ENCODE measurements around the gene CCDC88B. TPM values are rescaled to one million over a fixed set of nuclear protein-coding genes. Genes with fewer than 3 reads are reported as not detected.

Gene CCDC88B
- total RNA-seq, 1 experiment from 2014 or later: 17.1 TPM

- ChIA-PET CTCF (interaction anchor here (0.6 kb wide), 1 partner anchor 1225 kb away, joined by 3 read pairs; no protein-coding TSS in a partner anchor), POLR2A (no interaction called here)
- Histone ChIP-seq H3K27me3 (ENCODE audit: control insufficient read depth, insufficient read depth, low read length) (no peaks in the 10 kb centered on the region), H3K27ac (ENCODE audit: low read length) (no peak overlapping the region), H3K4me3 (ENCODE audit: low read depth in 2 of 2, low read length in 2 of 2) (no peak overlapping the region), H3K9me3 (ENCODE audit: control insufficient read depth, insufficient read depth, low read depth, low read length) (no peaks in the 10 kb centered on the region), H3K36me3 (ENCODE audit: control insufficient read depth, insufficient read depth, low read length) (no peaks in the 10 kb centered on the region), H3K4me1 (ENCODE audit: control insufficient read depth, insufficient read depth, low read length) (peaks cover 6% of the 10 kb centered on the region; the same call in 1 of the 2 replicates)
- DNase-seq (ENCODE audit: low read depth, low spot score) (no peak), ATAC-seq (0 out of 2 replicates have a peak, but pooled peaks have one; percentile 48)
- in situ Hi-C loops (cut with HindIII; ENCODE audit: low pct_unique_long_range_greater_than_20kb, low sequenced_read_pairs) (no loop called here), intact Hi-C loops (cut with micrococcal nuclease; ENCODE audit: unreplicated experiment) (no loop called here)
- TF ChIP-seq SIN3A (IDR thresholded peaks at IDR 0.05; ENCODE audit: borderline replicate concordance, insufficient read depth, low read depth, low read length) (no peak), POLR2AphosphoS5 (IDR thresholded peaks at IDR 0.05; ENCODE audit: low read depth, low read length) (no peak), TCF7L2 (IDR thresholded peaks at IDR 0.05; ENCODE audit: low read depth, low read length) (no peak)
- BruUV-seq (replicated peaks): no TSS peak
Observed at GRCh38 chr11:64384981-64385944, 45.3 kb downstream of the CCDC88B start.

GRCh38 chr11:64385945-64386704 lies 46.1 kb downstream of the CCDC88B start:
- Histone ChIP-seq H3K9me3 (ENCODE audit: control insufficient read depth, insufficient read depth, low read depth, low read length) (no peaks in the 10 kb centered on the region), H3K4me1 (ENCODE audit: control insufficient read depth, insufficient read depth, low read length) (peaks cover 6% of the 10 kb centered on the region; the same call in 1 of the 2 replicates), H3K27ac (ENCODE audit: low read length) (no peak overlapping the region), H3K4me3 (ENCODE audit: low read depth in 2 of 2, low read length in 2 of 2) (no peak overlapping the region), H3K27me3 (ENCODE audit: control insufficient read depth, insufficient read depth, low read length) (no peaks in the 10 kb centered on the region), H3K36me3 (ENCODE audit: control insufficient read depth, insufficient read depth, low read length) (no peaks in the 10 kb centered on the region)
- ATAC-seq (no peak), DNase-seq (ENCODE audit: low read depth, low spot score) (peak; percentile 25)
- in situ Hi-C loops (cut with HindIII; ENCODE audit: low pct_unique_long_range_greater_than_20kb, low sequenced_read_pairs) (no loop called here), intact Hi-C loops (cut with micrococcal nuclease; ENCODE audit: unreplicated experiment) (no loop called here)
- ChIA-PET POLR2A (no interaction called here), CTCF (no interaction called here)
- BruUV-seq (replicated peaks): no TSS peak
- TF ChIP-seq CTCF (IDR thresholded peaks at IDR 0.05) (no peak), TCF7L2 (IDR thresholded peaks at IDR 0.05; ENCODE audit: low read depth, low read length) (no peak), REST (IDR thresholded peaks at IDR 0.05; ENCODE audit: insufficient read depth in 1 of 2, low read depth in 2 of 2, low read length in 1 of 2) (no peak), SIN3A (IDR thresholded peaks at IDR 0.05; ENCODE audit: borderline replicate concordance, insufficient read depth, low read depth, low read length) (no peak), POLR2AphosphoS5 (IDR thresholded peaks at IDR 0.05; ENCODE audit: low read depth, low read length) (no peak)

All from Panc1 (cell line).